Globus pallidus (tissue), 1 donor: ENCODE results near the gene HSPBP1.

ENCODE experiments used
- DNase-seq: peaks from one replicate; pipeline ENCODE4 v3.0.0-alpha.2; 2015; ENCODE audit warnings: low spot score

HSPBP1 gene

DNA sequence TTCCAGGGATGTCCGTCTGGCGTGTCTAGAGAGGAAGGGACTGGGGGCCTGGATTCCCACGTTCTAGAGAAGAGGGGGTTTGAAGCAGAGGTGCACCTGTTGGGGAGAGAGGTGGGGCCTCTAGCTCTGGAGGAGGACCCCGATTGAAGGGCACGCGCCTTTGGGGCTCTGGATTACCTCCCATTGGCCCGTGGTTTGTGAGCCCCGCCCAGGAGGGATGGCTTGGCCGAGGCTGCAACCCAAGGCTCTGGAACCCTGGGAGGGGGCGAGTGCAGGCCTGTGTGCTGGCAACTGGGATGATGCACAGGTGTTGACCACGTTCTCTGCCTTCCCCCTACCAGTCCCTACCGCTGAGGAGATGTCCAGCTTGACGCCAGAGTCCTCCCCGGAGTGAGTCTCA, 25.1 kb upstream of the HSPBP1 start:
- DNase-seq, result no peak

DNA sequence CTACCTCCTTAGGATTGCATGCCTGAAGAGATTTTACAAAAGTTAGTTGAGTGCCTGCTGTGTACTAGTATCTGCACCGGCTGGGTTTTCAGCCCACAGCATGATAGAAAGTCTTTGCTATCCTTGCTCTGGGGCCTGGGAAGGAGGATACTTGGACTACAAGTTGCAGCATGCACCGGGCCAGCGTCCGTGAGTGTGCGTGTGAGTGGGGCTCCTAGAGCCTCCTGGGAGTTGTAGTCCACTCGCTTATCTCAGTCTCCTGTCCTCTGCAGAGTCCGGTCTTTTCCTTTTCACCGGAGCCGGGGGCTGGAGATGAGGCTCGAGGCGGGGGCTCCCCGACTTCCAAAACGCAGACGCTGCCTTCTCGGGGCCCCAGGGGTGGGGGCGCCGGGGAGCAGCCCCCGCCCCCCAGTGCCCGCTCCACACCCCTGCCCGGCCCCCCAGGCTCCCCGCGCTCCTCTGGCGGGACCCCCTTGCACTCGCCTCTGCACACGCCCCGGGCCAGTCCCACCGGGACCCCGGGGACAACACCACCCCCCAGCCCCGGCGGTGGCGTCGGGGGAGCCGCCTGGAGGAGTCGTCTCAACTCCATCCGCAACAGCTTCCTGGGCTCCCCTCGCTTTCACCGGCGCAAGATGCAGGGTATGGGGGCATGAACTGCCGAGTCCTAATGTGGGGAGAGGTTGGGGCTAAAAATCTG, 24.5 kb upstream of the HSPBP1 start:
- DNase-seq, result no peak

DNA sequence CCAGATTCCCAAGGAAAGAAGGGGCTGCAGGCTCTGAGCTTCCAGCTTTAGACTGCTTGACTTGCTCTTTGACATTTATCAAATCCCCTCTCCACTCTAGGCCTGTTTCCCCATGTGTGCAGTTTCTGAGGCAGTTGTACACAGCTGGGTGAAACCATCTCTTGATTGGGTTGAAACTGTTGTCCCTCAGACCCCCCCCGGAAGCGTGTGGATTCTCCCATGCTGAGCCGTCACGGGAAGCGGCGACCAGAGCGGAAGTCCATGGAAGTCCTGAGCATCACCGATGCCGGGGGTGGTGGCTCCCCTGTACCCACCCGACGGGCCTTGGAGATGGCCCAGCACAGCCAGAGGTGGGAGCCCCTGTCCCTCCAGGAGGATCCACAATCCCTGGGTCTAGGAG, 23.6 kb upstream of the HSPBP1 start:
- no peak for DNase-seq

DNA sequence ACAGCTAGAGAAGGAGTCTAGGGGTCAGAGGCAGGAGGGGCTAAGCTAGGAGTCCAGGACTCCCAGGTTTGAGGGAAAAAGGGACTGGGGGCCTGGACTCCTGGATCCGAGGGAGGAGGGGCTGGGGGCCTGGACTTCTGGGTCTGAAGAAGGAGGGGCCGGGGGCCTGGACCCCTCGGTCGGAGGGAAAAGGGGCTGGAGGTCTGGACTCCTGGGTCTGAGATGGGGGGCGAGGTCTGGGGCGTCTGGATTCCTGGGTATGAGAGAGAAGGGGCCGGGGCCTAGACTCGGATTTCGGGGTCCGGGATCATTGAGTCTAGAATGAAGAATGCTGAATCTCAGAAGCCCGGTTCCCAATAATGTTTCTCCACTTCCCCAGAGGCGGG, 22.4 kb upstream of the HSPBP1 start:
- no peak for DNase-seq

DNA sequence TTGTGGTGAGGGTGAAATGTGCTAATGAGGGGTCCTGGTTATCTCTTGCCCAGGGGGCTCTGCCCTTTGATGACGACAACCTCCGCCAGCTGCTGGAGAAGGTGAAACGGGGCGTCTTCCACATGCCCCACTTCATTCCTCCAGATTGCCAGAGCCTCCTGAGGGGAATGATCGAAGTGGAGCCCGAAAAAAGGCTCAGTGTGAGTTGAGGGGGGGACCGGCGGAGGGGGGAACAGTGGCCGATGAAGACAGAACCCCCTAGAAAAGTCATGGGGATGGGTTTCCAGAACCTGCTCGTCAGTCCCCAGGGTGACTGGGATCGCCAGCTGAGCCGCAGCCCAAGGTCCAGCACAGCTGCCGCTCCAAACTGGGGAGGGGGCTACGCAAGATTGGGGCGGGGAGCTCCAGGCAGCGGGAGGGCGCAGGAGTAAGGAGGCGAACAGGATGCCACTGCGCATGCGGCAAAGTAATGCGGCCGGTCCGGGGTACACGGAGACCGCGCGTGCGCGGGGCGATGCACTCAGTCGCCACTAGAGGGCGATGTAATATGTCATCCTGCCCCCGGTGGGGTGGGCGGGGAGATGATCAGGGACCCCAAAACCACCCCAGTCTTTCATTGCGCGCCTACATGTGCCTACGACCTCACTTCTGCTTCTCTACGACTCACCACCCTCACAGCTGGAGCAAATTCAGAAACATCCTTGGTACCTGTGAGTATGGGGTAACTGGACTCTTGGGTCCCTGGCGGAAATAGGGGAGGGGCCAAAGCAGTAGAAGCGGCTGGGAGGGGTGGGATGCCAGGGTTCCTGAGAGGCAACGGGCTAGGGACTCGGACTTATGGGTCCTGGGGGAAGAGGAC, 21.8 kb upstream of the HSPBP1 start:
- DNase-seq, result peak; percentile 77

DNA sequence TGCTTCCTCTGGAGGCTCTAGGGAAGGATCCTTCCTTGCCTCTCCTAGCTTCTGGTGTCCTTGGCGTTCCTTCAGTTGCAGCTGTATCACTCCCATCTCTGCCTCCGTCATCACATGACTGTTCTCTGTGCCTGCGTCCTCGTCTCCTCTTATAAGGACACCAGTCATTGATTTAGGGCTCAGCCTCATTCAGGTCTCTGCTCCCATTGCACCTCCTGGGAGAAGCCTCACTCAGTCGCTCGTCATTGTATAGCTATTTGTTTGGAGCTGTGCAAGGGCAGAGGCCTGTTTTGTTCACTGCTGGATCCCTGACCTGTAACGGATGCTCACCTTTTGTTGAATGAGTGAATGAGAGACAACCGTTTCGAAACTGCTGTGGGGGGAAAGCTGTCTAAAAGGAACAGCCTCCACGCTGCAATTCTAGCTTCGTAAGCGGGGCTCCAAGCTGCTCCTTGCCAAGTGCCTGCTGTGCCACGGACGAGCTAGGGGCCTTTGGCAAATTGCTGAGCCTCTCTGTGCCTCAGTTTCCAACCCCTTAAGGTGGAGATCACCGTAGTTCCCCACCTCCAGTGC, 21.1 kb upstream of the HSPBP1 start:
- DNase-seq, result peak; percentile 68

DNA sequence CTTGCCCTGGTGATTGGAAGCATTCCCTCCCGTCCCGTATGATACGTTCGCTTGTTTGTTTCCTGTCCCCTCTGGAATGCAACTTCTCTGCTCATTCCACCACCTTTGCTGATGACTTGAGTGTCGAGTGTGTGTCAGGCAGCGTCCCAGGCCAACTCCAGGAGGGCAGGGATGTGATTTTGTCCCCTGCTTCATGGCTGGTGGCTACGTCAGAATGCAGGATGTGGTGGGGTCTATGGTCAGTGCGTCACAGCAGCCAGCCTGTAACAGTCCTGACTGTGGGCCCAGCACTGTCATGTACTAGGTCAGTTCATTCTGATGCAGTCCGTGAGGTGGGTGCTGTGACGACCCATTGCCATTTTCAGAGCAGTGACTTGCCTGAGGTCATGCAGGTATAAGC, 20.1 kb upstream of the HSPBP1 start:
- DNase-seq, result no peak

DNA sequence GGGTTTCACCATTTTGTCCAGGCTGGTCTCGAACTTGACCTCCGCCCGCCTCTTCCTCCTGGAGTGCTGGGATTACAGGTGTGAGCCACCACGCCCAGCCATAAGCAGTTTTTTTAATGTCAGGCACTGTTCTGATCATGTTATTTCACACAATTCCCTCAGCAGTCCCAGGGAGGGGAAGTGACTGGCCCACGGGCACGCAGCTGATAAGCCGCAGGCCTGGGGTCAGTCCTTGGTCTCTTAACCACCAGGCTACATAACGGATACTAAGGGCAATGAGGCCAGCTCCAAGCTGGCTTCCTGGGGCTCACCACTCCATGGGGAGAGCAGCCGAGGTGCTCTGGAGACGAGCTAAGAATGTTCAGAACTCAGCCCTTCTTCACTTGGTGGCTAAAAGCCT, 17.4 kb upstream of the HSPBP1 start:
- no peak for DNase-seq

DNA sequence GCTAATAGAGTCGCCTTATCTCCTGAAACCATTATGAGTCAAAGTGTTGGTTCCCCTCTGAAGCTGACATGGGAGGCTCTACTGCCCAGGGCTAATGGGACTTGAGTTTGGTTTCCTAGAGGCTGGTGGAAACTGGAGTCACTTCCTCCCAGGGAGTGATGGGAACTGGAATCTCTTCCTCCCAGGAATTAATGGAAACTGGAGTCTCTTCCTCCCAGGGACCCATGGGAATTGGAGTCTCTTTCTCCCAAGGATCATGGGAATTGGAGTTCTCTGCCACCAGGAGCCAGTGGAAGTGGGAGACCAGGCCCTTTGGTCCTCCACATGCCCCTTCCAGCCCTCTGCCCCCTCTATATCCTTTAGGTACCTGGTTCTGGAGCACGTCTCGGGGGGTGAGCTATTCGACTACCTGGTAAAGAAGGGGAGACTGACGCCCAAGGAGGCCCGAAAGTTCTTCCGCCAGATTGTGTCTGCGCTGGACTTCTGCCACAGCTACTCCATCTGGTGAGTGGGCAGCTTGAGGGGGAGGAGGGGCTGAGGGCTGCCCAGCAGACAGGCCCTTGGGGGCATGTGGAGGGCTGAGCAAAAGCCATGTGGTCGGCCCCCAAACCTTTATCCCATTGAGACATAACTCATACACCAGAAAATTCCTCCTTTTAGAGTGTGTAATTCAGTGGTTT, 9.3 kb upstream of the HSPBP1 start:
- peak; percentile 30 for DNase-seq

DNA sequence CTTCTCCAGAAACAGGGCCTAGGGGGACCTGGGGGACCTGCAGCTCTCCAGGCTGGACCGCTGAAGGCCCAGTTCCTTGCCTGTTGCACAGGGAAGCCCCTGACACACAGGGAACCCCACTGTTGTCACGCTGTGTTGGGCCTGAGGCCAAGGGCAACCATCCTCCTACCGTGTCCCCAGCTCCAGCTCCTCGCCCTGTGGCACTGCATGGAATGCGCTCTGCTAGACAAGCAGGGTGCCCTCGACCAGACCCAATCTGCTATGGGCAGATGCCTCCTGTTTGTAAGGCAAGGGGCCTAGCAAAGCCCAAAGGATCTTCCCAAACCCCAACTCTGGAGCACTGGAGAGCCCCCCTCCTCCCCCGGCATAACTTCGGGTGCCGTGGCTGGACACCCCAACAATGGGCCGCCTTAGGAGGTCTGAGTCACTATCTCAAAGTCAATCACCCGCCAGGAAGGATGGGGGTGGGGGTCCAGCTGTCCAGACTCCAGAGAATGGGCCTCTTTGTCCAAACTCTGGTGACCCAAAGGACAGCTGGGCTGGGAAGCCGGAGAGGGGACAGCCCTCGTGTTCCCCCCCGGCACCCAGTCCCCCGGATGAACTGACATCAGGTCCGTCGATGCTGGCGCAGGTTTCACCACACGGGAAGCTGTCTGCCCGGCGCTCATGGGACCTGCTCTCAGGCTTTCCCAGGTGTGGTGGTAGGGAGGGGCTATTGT, 7.6 kb upstream of the HSPBP1 start:
- peak; percentile 97 for DNase-seq

DNA sequence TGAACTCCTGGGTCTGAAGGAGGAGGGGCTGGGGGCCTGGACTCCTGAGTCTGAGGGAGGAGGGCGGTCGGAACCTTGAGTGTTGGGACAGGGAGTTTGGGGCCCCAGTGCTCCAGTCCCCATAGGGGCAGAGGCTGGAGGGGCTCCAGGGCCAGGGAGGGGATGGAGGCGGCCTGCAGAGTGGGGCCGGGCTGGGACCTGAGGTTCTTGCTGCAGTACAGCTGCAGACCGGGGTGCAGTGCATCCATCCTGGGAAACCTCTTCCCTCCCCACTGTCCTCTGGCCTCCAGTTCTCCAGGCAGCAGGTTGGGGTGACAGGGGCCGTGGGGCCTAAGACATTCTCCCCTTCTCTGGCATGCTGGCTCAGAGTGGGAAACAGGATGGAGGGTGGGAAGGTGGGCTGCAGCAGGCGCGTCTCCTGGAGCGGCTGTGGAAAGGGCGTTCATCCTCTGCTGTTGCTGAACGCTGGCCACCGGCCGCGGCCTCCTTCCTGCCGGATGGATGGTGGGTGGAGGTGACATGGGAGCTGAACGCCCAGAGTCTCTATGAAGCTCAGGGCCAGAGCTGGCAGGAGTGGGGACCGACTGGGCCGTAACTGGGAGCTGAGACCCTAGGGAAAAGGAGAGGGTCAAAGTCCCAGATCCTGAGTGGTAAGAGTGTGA, 5.5 kb upstream of the HSPBP1 start:
- peak; percentile 45 for DNase-seq

DNA sequence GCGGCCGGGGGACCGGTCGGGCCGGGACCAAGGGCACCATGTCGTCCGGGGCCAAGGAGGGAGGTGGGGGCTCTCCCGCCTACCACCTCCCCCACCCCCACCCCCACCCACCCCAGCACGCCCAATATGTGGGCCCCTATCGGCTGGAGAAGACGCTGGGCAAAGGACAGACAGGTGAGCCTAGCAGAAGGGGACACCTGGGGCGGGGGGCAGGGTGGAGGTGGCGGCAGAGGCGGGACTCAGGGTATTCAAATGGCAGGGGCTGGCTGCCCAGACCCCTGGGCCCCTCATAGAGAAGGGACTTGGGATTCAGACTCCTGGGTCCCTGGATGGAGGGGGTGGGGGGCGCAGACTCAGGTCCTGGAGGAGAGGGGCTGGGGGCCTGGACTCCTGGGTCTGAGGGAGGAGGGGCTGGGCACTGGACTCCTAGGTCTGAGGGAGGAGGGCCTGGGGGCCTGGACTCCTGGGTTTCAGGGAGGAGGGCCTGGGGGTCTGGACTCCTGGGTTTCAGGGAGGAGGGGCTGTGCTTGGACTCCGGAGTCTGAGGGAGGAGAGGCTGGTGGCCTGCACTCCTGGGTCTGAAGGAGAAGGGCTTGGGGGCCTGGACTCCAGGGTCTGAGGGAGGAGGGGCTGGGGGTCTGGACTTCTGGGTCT, 4.6 kb upstream of the HSPBP1 start:
- DNase-seq, result peak; percentile 35

DNA sequence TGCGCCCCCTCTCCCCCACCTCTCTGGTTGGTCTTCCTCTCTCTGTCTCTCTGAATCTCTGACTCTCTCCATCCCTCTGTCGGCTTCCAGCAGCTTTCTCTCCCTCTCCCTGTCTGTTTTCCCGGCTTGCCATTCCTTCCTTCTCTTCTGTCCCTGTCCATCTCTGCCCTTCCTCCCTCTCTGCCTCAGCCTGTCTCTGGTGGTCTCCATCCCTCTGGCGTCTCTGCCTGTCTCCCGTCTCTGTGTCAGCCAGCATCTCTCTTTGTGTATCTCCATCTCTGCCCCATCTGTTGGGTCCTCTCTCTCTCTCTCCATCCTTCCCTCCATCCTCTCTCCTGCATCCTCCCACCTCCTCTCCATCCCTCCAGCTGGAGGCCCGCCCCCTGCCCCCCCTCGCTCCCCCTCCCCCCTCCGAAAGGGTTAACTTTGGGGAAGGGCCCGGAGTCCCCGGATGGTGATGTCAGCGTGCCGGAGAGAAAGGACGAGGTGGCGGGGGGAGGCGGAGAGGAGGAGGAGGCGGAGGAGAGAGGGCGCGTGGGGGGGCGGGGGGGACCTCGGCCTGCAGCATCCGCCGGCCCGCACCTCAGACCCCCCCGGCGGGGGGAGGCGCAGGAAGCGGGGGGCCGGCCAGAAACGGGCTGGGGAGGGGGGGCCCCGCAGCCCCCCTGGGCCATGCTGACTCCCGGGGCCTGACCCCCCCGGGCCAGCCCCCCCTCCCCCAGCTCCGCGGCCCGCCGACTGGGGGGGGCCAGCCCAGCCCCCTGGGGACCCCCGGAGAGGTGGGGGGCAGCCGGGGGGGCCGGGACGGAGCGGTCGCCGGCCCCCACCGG, 3.9 kb upstream of the HSPBP1 start, which contains the start of gene BRSK1:
Gene BRSK1, plus strand, starts transcription at position 450 of the 830 bp plus-strand sequence. CDS start 446 bp downstream, outside the sequence.
- peak; percentile 79 for DNase-seq

DNA sequence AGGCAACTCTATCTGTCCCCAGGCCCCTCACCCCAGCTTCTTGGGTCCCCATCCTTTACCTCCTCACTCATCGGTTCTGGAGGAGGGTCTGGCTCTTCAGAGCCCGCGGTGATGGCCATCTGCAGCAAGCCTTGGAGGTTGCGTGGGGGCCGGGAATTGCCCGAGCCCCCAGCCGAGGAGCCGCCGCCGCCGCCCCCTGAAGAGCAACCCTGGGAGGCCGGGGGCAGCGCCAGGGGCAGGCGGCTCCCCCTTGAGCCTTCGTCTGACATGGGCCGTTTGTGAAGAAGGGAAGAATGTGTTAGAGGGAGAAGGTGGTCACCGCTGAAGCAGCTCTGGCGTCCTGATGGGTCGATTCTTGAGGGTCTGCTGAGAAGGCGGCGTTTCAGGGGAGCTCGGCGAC, 570 bp downstream of the HSPBP1 start:
- DNase-seq, result no peak

DNA sequence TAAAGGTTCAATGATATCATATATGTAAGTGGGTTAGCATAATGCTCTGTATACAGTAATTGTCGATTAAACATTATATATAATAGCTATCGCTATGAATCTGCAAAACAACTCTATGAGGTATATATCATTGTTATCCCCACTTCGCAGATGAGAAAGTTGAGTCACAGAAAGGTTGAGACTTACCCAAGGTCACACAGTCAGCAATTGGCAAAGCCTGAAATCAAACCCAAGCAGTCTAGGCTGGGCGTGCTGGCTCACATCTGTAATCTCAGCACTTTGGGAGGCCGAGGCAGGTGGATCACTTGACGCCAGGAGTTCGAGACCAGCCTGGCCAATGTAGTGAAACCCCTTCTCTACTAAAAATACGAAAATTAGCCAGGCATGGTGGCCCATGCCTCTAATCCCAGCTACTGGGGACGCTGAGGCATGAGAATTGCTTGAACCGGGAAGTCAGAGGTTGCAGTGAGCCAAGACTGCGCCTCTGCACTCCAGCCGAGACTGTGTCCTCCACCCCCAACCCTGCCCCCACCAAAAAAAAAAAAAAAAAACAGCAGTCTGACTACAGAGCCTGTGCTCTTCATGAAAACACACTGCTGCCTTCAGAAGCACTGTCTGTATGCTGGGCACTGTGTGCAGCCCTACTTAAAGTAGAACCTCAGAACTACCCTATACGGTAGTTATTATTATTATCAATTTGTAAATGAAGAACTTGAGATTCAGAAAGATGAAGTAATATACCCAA, 1.3 kb downstream of the HSPBP1 start:
- DNase-seq, result no peak

DNA sequence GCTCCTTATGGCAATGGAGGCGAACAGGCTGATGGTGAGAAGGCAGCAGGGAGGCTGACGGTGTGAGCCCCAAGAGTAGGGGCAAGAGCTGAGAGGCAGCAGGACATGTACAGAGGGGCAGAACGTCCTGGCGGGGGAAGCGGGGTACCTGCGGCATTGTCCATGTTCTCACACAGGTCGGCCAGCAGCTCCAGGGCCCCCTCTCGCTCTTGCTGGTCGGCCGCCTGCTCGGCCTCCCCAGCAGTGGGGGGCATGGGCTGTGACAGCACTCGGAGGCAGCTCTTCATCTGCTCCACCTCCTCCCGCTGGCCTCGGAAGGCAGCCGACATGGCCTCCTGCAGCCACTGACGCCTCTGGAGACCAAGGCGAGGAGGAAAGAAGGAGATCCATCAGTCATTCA, 2.4 kb downstream of the HSPBP1 start:
- DNase-seq, result no peak

DNA sequence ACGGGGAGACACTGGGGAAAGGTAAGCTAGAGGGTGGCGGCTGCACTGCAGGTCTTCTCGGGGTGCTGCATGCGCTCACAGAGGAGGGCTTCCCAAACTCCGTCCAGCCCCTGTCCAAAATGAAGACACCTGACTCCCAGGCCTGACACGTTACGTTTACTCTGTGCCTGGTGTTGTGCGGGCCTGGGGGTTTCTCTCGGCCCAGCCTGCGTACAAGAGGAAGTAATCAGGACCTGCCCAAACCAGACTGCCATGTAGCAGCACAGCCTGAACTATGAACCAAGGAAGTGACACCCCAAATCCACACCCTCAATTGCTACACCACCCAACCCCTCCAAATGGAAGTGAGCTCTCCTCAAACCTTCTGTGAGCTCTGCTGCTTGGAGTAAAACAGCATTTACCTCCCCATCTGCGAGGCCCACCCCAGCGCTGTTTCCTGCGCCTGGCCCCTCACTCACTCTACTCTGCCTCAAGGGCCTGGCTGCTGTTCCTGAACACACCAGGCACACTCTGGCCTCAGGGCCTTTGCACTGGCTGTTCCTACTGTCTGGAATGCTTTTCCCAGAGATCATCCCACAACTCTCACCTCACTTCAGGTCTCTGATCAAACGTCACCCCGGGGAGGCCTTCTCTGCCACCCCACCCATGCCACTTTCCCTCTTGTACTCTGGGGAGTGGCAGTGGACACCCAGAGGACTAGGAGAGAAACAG, 3.0 kb downstream of the HSPBP1 start:
- no peak for DNase-seq
